HG03521 (cell line): ENCODE data around the gene MRPL11.
"Not testable (repeated sequence)": the region's sequence is repeated elsewhere in the genome, so short reads cannot be mapped to it uniquely, and the experiment has no call there.

ENCODE experiments used
- ATAC-seq: cut with Tn5 transposase; IDR thresholded peaks from one replicate; pipeline ENCODE4 v1.9.1; 2021; ENCODE audit warnings: mild to moderate bottlenecking, moderate library complexity; ENCODE audit not compliant: unreplicated experiment

Gene MRPL11

GRCh38 chr11:66431871-66432329 is 6.7 kb downstream of the MRPL11 start:
- ATAC-seq = not testable (repeated sequence)

DNA sequence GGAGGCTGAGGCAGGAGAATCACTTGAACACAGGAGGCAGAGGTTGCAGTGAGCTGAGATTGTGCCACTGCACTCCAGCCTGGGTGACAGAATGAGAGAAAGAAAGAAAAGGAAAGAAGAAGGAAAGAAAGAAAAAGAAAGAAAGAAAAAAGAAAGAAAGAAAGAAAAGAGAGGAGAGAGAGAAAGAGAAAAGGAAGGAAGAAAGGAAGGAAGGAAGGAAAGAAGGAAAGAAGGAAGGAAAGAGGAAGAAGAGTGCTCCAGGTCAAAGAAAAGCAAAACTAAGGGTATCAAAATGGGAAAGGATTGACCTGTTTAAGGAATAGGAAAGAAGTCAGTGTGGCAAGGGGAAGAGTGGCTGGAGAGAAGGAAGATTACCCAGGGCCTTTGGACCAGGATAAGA is 7.4 kb downstream of the MRPL11 start:
- ATAC-seq = not testable (repeated sequence)

DNA sequence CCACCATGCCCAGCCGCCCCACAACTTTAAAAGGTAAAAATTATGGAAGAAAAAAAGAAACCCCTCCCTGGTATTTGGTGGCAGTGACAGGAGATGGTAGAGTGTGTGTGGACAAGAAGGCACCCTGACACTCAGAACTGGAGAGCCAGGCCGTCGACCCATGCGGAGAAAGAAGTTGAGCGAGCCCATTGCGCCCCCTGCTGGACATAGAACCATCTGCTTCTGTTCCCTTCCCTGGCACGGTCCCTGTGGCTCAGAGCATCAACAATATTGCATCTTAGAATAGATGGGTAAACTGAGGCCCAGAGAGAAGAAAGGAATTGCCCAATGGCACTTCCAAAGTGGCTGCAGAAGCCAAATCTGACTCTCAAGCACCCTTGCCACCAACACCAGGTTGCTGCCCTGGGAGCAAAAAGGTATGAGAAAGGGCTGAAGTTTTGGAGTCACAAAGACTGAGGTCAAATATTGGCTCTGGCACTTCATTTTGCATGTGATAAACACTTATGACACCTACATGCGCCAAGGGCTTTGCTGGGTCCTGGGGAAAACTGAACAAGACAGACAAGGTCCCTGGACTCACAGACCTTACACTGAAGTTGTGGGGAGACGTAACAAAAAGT is 8.6 kb downstream of the MRPL11 start:
- no peak for ATAC-seq

DNA sequence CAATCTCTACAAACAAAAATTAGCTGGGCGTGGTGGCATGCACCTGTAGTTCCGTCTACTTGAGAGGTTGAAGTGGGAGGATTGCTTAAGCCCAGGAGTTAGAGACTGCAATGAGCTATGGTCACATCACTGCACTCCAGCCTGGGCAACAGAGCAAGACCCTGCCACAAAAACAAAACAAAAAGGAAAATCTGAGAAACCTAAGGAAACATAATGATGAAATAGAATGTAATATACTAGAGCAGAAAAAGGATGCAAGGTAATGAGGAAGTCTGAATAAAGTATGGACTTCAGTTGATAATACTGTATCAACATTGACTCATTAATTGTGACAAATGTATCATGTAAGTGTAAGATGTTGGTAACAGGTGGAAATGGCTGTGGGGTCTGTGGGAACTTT is 9.7 kb downstream of the MRPL11 start:
- no peak for ATAC-seq

GRCh38 chr11:66426314-66426713 is 12.3 kb downstream of the MRPL11 start:
- no peak for ATAC-seq

GRCh38 chr11:66421492-66422205 is 17.0 kb downstream of the MRPL11 start:
- peak; percentile 42 for ATAC-seq

GRCh38 chr11:66420671-66421476 is 17.8 kb downstream of the MRPL11 start, which contains the start of gene NPAS4:
Gene NPAS4, plus strand, starts transcription at chr11:66421035. Its CDS starts 145 bp downstream, at chr11:66421180.
- no peak for ATAC-seq

DNA sequence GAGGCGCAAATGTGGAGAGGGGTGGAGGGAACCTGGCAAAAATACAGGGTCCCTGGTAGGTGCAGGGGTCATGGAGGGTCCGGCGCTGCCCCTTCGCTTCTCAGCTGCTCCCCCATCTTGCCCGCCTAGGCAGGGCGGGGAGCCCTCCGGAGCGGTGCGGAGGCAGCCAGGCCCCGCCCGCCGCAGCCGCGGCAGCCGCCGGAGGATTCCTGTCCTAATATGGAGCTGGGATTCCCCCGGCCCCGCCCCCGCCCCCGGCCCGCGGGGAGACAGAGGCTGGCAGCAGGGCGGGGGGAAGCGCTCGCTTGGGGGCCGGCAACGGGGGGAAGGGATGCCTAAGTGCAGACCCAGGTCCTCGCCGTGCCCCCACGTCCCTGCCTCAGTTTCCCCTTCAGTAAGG is 18.8 kb downstream of the MRPL11 start:
- ATAC-seq = no peak

DNA sequence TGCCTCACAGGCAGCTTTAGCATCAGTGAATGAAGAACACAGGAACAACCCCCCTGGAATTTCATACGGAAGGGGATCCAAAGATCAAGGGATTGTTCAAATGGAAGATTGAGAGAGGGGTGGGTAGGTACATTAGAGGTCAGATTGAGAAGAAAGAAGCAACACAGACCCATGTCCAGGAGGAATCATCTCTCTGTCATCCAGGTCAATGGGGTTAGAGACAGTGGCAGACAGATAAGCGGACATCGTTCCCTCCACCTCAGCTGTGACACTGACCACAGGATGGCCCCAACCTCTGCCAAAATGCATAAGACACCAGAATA is 19.7 kb downstream of the MRPL11 start:
- ATAC-seq = no peak

DNA sequence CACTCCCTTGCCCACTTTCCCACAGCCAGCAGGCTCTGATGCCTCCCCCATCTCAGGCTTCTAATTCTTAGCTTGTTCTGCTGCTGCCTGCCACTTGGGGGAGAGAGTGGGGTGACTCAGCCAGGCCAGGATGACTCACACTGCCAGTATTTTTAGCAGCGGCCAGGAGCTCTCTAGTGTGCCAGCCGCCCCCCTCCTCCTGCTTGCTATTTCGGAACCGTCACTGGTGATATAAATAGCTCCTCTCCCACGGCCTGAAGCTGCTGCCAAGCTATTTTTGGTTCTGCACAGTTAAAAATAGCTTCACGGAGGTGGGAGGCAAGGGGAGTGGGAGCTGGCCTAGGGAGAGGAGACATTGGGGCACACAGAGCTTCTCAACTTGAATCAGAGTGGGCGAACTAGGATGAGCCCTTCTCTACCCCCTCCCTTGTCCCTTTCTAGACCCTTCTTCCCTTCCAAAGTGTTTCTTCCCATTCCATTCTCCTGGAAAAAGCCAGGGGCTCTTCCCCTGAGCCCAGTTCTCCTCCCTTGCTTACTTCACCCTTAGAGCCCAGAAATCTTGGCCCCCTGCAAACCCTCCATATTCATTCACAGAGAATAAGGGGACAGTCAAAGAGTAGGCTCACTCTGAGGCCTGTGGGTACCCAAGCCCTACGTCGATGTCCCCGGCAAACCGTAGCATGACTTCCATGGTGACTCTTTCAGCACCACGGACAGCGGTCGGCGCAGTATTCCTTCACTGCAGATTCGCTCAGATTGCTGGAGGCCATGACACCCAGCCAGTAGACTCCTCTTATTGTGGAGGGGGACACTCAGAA is 20.3 kb downstream of the MRPL11 start:
- ATAC-seq = no peak

DNA sequence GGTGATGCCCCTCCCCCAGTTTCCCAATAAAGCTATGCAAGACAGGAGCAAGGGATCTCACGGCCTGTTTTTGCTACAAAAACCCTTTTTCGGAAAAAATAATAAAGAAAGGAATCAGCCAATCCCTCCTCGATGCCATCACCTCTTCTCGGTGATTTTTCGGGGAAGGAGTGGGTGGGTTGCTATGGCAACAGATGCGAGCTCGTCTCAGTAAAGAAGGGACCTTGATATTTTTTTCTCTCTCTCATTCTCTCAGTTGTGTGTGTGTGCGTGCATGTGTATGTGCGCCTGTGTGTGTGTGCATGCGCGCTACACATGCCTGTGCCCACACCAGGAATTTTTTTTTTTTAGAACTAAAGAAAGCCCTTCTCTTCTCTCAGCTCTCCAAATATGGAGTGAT is 21.6 kb downstream of the MRPL11 start:
- ATAC-seq = no peak

DNA sequence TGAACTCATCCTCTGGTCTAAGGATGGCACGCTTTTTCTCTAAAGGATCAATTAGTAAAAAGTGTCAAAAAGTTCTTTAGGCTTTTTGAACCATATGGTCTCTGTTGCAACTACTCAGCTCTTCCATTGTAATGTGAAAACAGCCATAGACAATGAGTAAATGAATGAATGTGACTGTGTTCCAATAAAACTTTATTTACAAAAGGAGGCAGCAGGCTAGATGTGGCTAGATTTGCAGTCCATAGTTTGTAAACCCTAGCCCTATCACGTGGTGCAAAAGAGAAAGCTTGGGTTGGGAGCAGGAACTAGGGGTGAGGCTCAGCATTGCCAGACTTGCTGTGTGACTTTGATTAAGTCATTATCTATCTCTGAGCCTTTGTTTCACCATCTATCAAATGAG is 23.2 kb downstream of the MRPL11 start:
- no peak for ATAC-seq

DNA sequence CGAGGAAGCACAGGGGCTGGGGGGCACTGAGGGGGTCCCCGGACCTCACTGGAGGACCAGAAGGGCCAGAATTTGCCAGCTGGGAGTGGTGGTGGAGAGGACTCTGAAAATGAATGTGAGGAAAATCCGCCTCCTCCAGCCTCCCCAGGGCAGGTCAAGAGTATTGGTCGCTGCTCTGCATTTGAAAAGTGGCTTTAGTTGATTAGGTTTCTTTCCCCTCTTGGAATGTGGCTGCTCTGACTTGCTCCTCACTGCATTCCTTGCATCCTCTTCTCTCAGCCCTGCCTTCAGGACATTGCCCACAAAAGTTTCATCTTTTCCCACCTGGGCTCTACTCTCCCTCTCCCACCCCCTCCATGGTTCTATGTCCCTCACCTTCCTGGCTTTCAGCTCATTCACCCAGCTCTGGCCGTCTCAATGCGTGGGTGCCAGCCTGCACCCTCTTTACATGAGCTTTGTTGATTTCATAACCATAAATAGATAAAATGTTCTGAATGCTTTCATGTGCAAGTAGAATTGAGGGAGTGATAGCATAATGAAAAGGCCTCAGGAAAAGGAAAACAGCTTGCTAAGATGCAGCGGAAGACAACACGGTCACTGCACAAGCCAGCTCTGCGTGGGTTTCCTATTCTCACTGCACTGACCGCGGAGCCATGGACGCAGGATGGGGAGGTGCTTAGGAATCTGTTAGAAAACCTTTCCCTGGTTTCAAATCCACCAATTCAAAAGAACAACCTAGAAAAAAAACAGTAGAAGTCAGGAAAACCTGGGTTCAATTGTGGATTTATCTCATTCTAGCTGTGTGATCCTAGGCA is 24.3 kb downstream of the MRPL11 start:
- no peak for ATAC-seq

DNA sequence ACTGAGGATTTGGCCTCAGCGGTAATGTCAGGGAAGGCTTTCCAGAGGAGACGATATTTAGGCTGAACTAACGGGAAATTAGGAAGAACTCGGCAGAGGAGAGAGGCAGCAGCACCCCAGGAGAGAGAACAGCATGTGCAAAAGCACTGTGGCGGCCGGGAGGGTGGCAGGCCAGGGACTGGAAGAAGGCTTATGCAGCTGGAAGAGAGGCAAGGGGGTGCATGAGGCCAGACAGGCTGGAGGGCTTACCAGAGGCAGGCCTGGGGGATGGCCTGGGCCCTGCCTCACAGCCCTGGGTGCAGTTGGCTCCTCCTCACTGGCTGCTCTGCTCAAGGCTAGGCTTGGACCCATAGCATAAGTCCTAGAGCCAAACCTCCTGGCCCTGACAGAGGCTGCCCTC is 25.5 kb downstream of the MRPL11 start:
- no peak for ATAC-seq

DNA sequence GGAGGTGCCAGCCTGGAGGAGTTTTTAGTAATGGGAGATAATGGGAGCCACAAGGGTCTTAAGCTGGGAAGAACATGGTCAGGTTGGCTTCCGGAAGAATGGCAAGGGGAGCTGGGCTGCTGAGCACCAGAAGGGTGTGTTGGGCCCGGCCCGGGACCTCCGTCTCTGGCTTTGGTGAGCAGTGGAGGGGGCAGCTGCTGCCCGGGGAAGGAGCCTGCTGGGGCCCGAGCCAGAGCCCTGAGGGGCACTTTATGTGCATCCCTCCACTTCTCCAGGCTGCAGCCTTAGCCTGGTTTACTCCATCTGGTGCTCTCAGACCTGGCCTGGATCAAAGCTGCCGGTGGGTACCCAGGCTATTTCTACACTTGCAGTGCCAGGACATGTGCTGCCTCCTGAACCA is 26.5 kb downstream of the MRPL11 start:
- no peak for ATAC-seq

DNA sequence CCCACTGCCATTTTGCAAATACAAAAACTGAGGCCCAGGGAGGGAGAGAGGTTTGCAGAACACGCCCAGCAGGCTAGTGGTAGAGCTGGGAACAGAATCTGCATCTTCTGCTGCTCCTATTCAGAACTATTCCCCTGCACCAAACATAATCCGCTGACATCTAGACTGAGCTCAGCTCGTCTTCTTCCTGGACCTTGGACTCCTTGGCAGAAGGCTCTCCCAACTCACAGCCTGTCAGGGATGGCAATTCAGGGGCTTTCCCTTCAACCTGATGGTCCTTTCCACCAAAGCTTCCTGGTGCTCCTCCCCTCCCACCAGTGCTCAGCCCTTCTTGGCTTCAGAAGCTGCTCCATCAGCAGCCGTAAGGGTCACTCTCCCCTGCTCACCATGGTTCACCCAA is 27.3 kb downstream of the MRPL11 start:
- ATAC-seq = no peak

- ATAC-seq = no peak
Measured at GRCh38 chr11:66410191-66410590, 28.5 kb downstream of the MRPL11 start.

DNA sequence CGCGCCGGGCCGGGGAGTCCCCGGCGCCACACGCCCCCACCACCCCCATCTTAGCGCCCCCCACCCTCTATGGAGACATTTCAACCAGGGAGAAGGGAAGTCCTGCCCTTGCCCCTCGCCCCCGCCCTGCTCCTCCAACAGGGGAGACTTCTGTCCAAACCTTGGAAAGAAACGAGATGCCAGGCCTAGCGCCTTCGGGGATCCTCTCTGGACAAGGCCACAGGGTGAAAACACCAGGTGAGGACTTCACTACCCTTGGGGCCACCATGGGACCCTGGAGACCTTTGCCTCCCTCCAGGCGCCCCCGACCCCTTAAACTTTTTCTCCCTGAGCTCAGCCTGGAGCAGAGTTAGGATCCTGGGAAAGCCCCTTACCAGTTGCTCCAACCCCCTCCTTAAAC is 29.4 kb downstream of the MRPL11 start:
- no peak for ATAC-seq

- peak; percentile 71 for ATAC-seq
Measured at GRCh38 chr11:66408488-66409214, 30.0 kb downstream of the MRPL11 start.

GRCh38 chr11:66407651-66408050 is 31.0 kb downstream of the MRPL11 start:
- ATAC-seq = no peak
